CD4-positive, alpha-beta T cell treated with Interleukin-2 at 100 ng/mL for 4 hours (primary cell): Measurements from ENCODE around the gene CCL11.
"Not testable (repeated sequence)": the region's sequence is repeated elsewhere in the genome, so short reads cannot be mapped to it uniquely, and the experiment has no call there.

Experiments used
- DNase-seq: peaks from one replicate; pipeline ENCODE4 v3.0.0-alpha.2; 2020; ENCODE audit warnings: low spot score

CCL11 gene

GRCh38 chr17:34307110-34307509 lies 21.6 kb downstream of the CCL11 start:
- no peak for DNase-seq

DNA sequence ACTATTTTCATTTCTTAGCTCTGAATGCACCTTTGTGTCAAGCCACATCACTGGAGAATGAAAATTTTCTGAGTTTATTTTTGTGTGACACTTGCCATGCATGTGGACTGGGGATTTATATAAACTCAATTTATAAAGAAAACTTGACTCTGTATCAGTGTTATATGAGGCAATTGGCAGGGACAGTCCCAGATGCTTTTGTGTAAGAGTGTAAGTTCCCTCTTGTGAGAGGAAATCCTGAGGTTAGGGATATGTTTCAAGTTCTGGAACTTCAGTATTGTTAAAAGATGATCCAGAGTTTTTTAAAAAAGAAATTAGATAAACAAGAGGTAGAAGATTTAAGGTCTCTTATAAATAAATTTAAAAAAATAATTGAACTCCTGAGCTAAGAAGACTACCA lies 22.8 kb downstream of the CCL11 start:
- no peak for DNase-seq

- DNase-seq: no peak
Observed at GRCh38 chr17:34311291-34311690, 25.7 kb downstream of the CCL11 start.

- DNase-seq: no peak
Observed at GRCh38 chr17:34312080-34312479, 26.5 kb downstream of the CCL11 start.

DNA sequence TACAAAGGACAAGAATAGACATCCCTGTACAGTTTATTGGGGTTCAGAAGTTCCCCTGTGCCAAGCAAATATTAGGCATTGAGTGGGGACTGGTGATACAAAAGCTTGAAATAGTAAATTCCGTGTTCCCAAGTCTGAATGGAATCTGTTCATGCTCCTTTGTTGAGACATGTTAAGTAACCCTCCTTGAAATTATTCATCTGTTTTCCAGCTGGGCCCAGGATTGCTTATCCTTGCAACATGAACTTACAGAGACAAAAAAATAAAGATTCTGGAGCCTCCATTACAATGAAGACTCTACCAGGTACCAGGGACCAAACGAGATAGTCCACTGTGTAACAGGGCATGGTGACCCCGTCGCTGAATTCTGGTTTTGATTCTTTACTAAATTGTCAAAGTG lies 27.6 kb downstream of the CCL11 start:
- no peak for DNase-seq

- no peak for DNase-seq
Observed at GRCh38 chr17:34314279-34314678, 28.7 kb downstream of the CCL11 start.

- DNase-seq: no peak
Observed at GRCh38 chr17:34318474-34318873, 32.9 kb downstream of the CCL11 start.

GRCh38 chr17:34319039-34319483 lies 33.5 kb downstream of the CCL11 start, which contains the start of gene CCL8:
Gene CCL8, plus strand, starts transcription at chr17:34319435. Its CDS starts 67 bp downstream, at chr17:34319502.
- no peak for DNase-seq

DNA sequence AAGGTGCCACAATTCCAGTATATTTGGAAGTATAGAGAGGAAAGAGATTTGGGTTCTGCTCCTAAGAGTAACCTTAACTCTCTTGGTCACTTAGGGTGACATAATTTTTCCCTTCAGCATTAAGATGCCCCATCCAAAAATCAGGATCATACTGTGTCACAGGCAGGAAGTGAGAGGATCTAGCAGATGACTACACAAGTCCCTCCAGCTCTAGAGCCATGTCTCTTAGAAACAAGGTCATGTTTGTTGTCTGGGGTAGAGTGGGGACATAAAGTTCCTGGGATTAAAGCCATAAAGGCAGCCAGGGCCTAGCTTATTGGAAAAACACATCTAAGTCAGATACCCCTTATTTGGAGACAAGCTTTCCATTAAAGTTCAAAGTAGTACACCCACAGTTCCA lies 36.4 kb downstream of the CCL11 start:
- DNase-seq: no peak

- not testable (repeated sequence) for DNase-seq
Observed at GRCh38 chr17:34327580-34327979, 42.0 kb downstream of the CCL11 start.

DNA sequence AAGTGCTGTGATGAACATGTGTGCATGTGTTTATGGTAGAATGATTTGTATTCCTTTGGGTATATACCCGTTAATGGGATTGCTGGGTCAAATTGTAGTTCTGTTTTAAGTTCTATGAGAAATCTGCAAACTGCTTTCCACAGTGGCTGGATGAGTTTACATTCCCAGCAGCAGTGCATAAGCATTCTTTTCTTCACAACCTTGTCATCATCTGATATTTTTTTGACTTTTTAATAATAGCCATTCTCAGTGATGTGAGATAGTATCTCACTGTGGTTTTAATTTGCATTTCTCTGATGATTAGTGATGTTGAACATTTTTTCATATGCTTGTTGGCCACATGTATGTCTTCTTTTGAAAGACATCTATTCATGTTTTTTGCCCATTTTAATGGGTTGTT lies 52.2 kb downstream of the CCL11 start:
- no peak for DNase-seq
